Heart right ventricle (tissue), 16 donors: ENCODE measurements around the gene CDX2. TPM values are rescaled to one million over a fixed set of nuclear protein-coding genes. Genes with fewer than 3 reads are reported as not detected.

Experiments
- ATAC-seq, 8 donors: fragments of 200-7000 bp; cut with Tn5 transposase; one replicate each; pipeline ENCODE4 v1.9.1; 2020; ENCODE audit warnings: mild to moderate bottlenecking in 8 of 8, moderate library complexity in 8 of 8, moderate number of reproducible peaks in 1 of 8
- DNase-seq, 2 donors: peaks; one replicate each; pipeline ENCODE4 v3.0.0-alpha.2; 2020
- H3K27ac ChIP-seq, 10 donors: fragments of 200-600 bp; sonication (generic) in 2 of 10; one replicate each; pipeline versions ENCODE4 v1.5.0 to v1.8.0; 2020 to 2022; ENCODE audit warnings: mild to moderate bottlenecking in 3 of 10
- H3K27me3 ChIP-seq, 7 donors: fragments of 200-600 bp; one replicate each; pipeline ENCODE4 v1.8.0; 2021 to 2022; ENCODE audit warnings: mild to moderate bottlenecking in 2 of 7
- H3K36me3 ChIP-seq, 9 donors: fragments of 200-600 bp; sonication (generic) in 1 of 9; one replicate each; pipeline versions ENCODE4 v1.5.0 to v1.8.0; 2020 to 2022; ENCODE audit warnings: mild to moderate bottlenecking in 2 of 9
- H3K4me1 ChIP-seq, 9 donors: fragments of 200-600 bp; sonication (generic) in 1 of 9; one replicate each; pipeline versions ENCODE4 v1.5.0 to v1.8.0; 2020 to 2022; ENCODE audit warnings: mild to moderate bottlenecking in 4 of 9
- H3K4me3 ChIP-seq, 10 donors: fragments of 200-600 bp; sonication (generic) in 2 of 10; one replicate each; pipeline versions ENCODE4 v1.5.0 to v1.8.0; 2020 to 2022; ENCODE audit warnings: mild to moderate bottlenecking in 7 of 10, moderate library complexity in 2 of 10
- H3K9me3 ChIP-seq, 11 donors: fragments of 200-600 bp in 10 of 11; sonication (generic) in 2 of 11; one replicate each; pipeline versions ENCODE4 v1.5.0 to v1.8.0; 2013 to 2022; ENCODE audit warnings: mild to moderate bottlenecking in 2 of 11, control low read depth in 1 of 11, moderate library complexity in 1 of 11
- CTCF ChIP-seq, 9 donors: fragments of 200-600 bp; sonication (generic) in 2 of 9; IDR thresholded peaks; one replicate each; pipeline versions ENCODE4 v1.5.0 to v1.8.0; 2021 to 2022; ENCODE audit warnings: antibody characterized with exemption in 9 of 9, mild to moderate bottlenecking in 5 of 9, moderate library complexity in 1 of 9
- WGBS, 2 donors: extraction: QIAGEN DNeasy Blood & Tissue Kit; methylation state at CpG; one replicate each; pipeline ENCODE4 v1.1.7; 2013; ENCODE audit warnings: inconsistent platforms in 1 of 2; 5-methylcytosine and 5-hydroxymethylcytosine counted together
- intact Hi-C, 10 donors: fragments of 100-400 bp; cut with DNase I; formaldehyde crosslinking; loops; one replicate each; pipeline versions ENCODE4 v1.11.1 to v1.14.2; 2022
- polyA plus RNA-seq, 2 donors: library from polyadenylated mRNA; stranded (reverse); fragments of 200-250 nt; gene quantifications; one replicate each; pipeline ENCODE4 v1.2.3, GENCODE V29; 2013
- total RNA-seq, 10 donors: library from RNA; stranded (reverse); fragmentation: NEBNext Ultra II Directional in 3 of 10; extraction: Animal tissue kit (Norgen Biotek cat#: 25700) in 3 of 10; gene quantifications; one replicate each; pipeline versions ENCODE4 v1.2.1 to v1.2.4, GENCODE V29; 2021 to 2023
- donor health status: Arrhythmogenic right ventricular cardiomyopathy.
- donor health status: ischemic (EF 13 %, LVEDD 7.1; RV severe dilation, severe dysfunction).
- donor health status: healthy with polysubstance abuse.
- donor health status: DM: no; HTN: yes; CAD: no.
- donor health status: DM: no; HTN: no; CAD: no.
- donor health status: ischemic (EF 25% LVEDD 6.9; RV normal size, moderate dysfunction).
- donor health status: ischemic (EF 25% LVEDD 5.7; RV mildly dilated, moderate dysfunction).
- donor health status: healthy.
- donor health status: DM: yes; HTN: yes; CAD: no.
- donor health status: Ischemic cardiomyopathy.
- donor health status: ischemic (EF 35%, LVEDD 5.7; RV mildly dilated, moderate dysfunction).
- donor health status: nonischemic (EF 11% LVEDD 7.7; RV severe dilation, severe dysfunction).
- donor health status: DM: yes; HTN: yes; CAD: no.
- donor health status: PGD.
- donor health status: ischemic (EF 29% LVEDD 5.4; RV normal size, mild dysfunction).
- donor health status: nonischemic (EF 23%, LVEDD 6.1; RV moderate dilation, normal function).

CDX2 gene
- total and polyA plus RNA-seq, 12 donors, result not detected

GRCh38 chr13:27988520-27988919 lies 19.4 kb upstream of the CDX2 start, which contains the start of gene URAD:
TSS of gene URAD (minus strand) at chr13:27988693. CDS start at chr13:27988637, 56 bp downstream.
- Histone ChIP-seq H3K9me3 (no peaks in the 10 kb centered on the region), H3K27me3 (peaks cover 0 to 68% (median 49%) of the 10 kb centered on the region in 7 donors), H3K27ac (no peak within 1 kb of the TSS), H3K4me1 (no peaks in the 10 kb centered on the region), H3K4me3 (no peak within 1 kb of the TSS), H3K36me3 (no peaks in the 10 kb centered on the region)
- TF ChIP-seq CTCF (IDR thresholded peaks at IDR 0.05), result no peak
- intact Hi-C loops, result loop anchor here in 8 of 10 donors (10.0 kb wide), 5 partner anchors 154 to 1044 kb away; no protein-coding TSS in a partner anchor
- DNase-seq, result no peak
- no peak for ATAC-seq
- whole genome bisulfite sequencing, 2 donors, result 69 to 77% methylated on average over 11 of the region's 11 CpGs

DNA sequence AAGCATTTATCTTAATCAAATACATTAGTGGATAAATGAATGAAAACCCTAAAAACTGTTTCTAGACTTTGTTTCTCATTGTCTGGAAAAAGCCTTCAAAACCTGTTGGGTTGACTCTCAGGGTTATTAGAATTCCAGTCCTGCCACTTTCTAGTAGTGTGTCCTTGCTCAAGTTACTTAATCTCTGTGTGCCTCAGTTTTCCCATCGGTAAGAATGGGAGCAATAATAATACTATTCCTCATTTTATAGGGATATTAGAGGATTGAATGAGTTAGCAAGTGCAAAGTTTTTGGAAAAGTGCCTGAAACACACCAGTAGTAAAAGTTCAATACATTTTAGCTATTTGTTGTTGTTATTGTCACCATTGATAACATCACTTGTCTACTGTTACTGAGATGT lies 16.5 kb upstream of the CDX2 start:
- no peak for ATAC-seq
- Histone ChIP-seq H3K4me3 (no peak overlapping the region), H3K36me3 (no peaks in the 10 kb centered on the region), H3K4me1 (peaks cover 0 to 2% (median under 1%) of the 10 kb centered on the region in 9 donors), H3K27me3 (peaks cover 18 to 93% (median 79%) of the 10 kb centered on the region in 7 donors), H3K27ac (no peak overlapping the region), H3K9me3 (no peaks in the 10 kb centered on the region)
- no peak for DNase-seq
- WGBS, 2 donors, result 90 to 92% methylated on average over 1 of the region's 1 CpG
- no peak for TF ChIP-seq CTCF (IDR thresholded peaks at IDR 0.05)
- intact Hi-C loops, result loop anchor here in 9 of 10 donors (2.0 to 10.0 kb wide), 7 partner anchors 151 to 1041 kb away; no protein-coding TSS in a partner anchor

DNA sequence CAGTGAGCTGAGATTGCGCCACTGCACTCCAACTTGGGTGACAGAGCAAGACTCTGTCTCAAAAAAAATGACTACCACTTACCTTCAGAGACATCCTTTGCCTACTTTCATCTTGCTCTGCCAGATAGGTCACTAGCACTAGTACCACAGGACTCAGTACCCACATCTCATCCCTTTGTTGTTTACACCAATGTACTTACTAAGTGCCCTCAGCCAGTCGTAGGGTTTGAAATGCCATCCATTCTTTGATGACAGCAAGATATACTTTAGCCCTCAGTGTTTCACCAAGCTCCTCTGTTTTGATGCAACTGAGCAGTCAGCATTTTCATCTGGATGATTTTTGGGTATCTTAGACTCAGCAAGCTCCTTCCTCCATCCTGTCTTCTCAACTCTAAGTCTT lies 13.2 kb upstream of the CDX2 start:
- Histone ChIP-seq H3K27ac (no peak overlapping the region), H3K4me1 (peaks cover 0 to 31% (median 20%) of the 10 kb centered on the region in 9 donors), H3K27me3 (peaks cover 48 to 99% (median 93%) of the 10 kb centered on the region in 7 donors), H3K4me3 (no peak overlapping the region), H3K9me3 (no peaks in the 10 kb centered on the region), H3K36me3 (no peaks in the 10 kb centered on the region)
- DNase-seq (no peak), ATAC-seq (no peak)
- intact Hi-C loops, result loop anchor here in 9 of 10 donors (2.0 to 10.0 kb wide), 10 partner anchors 148 to 1038 kb away; no protein-coding TSS in a partner anchor
- TF ChIP-seq CTCF (IDR thresholded peaks at IDR 0.05), result no peak
- WGBS, 2 donors, result 50 to 56% methylated on average over 2 of the region's 2 CpGs

DNA sequence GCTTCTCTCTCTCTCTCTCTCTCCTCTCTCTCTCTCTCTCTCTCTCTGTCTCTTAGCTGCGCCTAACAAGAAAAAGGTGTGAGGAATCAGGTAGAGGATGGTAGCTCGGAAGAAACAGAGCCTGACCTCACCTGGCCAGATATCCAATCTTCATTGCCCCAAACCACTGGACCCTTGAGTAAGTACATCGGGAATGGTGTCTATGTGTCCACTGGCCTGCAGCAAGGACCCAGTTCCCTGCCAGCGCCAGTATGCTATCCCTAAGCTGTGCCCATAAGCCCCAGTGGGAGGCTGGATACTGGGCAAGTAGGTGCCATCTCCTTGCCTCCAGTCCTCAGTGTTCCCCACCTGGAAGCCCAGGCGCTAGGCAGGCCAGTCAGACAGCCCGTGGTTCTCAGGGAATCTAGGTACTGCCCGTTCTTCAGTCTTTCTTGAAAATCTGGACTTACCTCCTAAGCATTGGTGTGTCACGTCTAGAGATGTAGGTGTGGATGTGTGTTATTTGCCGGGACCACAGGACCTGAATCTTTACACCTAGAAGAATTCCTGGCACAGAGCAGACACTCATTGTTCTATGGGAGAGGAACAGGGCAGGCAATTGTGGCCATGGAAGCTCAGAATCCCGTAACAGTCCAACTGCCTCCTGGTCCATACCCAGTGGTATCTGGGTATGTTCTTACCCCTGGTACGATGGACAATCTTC lies 12.0 kb upstream of the CDX2 start:
- Histone ChIP-seq H3K27ac (no peak overlapping the region), H3K4me1 (peaks cover 0 to 31% (median 20%) of the 10 kb centered on the region in 9 donors), H3K27me3 (peaks cover 57 to 99% (median 96%) of the 10 kb centered on the region in 7 donors), H3K36me3 (no peaks in the 10 kb centered on the region), H3K9me3 (no peaks in the 10 kb centered on the region), H3K4me3 (no peak overlapping the region)
- DNase-seq (no peak), ATAC-seq (no peak)
- WGBS, 2 donors, result 13 to 17% methylated on average over 11 of the region's 11 CpGs
- no peak for TF ChIP-seq CTCF (IDR thresholded peaks at IDR 0.05)
- intact Hi-C loops, result loop anchor here in 9 of 10 donors (5.0 to 10.0 kb wide), 9 partner anchors 146 to 1036 kb away; no protein-coding TSS in a partner anchor
